ENCODE data around the gene CACTIN.

Gene CACTIN

DNA sequence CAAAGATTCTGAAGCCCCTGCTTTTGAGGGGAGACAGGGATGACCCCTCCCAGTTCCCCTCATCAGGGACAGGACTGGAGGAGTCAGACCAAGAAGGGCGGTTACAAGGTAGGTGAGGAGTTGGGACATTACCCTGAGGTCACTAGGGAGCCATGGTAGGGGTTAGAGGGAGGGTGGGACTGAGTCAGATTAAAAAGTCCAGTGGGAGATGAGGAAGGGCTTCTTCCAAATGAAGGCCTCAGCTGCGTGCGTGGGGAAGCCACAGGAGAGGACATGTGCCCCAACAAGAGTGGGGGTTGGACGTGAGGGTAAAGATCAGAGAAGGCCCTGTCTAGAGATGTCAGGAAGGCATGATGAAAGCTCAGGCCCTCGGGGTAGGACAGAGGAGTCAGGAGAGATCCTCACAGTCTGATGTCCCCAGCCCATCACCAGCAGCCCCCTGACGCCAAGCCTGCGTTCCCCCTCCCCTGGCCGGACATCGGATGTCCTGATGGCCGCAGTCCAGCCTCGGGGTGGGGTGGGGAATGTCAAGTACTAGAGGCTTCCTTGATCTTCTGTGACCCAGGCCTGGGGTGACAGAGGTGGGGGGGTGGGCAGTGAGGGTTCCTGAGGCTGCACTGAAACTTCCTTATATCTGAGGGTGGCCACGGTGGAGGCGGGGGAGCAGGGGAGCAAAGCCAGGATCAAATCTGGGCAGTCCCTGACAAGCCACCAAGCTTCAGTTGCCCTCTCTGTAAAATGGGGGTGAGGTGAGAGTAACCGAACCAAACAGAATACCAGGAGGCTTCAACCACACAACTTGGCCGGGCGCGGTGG lies 62.7 kb downstream of the CACTIN start:
- intact Hi-C loops (cut with DNase I), result no loop called here
- no peak for DNase-seq
